ENCODE results near the gene MYL10.

DNA sequence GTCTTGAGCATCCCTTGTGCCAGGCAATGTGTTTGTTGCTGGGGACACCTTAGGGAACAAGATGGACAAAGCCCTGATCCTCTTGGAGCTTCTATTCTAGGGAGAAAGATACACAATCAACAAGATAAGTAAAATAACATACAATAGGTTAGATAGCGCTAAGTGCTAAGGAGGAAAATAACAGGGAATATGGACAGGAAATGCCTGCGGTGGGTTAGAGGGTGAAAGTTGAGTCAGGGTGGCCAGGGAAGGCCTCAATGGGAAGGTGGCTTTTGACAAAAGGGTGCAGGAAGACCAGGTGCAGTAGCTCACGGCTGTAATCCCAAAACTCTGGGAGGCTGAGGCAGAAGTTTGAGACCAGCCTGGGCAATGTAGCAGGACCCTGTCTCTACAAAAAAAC is 38.3 kb upstream of the MYL10 start:
- TF ChIP-seq POLR2A (IDR thresholded peaks at IDR 0.05) = no peak
- TF ChIP-seq, protein P1, sequence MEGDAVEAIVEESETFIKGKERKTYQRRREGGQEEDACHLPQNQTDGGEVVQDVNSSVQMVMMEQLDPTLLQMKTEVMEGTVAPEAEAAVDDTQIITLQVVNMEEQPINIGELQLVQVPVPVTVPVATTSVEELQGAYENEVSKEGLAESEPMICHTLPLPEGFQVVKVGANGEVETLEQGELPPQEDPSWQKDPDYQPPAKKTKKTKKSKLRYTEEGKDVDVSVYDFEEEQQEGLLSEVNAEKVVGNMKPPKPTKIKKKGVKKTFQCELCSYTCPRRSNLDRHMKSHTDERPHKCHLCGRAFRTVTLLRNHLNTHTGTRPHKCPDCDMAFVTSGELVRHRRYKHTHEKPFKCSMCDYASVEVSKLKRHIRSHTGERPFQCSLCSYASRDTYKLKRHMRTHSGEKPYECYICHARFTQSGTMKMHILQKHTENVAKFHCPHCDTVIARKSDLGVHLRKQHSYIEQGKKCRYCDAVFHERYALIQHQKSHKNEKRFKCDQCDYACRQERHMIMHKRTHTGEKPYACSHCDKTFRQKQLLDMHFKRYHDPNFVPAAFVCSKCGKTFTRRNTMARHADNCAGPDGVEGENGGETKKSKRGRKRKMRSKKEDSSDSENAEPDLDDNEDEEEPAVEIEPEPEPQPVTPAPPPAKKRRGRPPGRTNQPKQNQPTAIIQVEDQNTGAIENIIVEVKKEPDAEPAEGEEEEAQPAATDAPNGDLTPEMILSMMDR (IDR thresholded peaks at IDR 0.05) = no peak

Measured in lower leg skin (tissue), 3 donors.